D341Med (cell line): Measurements from ENCODE around the gene PALD1.

Experiments used
- DNase-seq: peaks from one replicate; pipeline ENCODE4 v3.0.0; 2012; ENCODE audit warnings: low spot score

PALD1 gene

GRCh38 chr10:70457759-70458305 lies 20.7 kb upstream of the PALD1 start:
- no peak for DNase-seq

- no peak for DNase-seq
Measured at GRCh38 chr10:70458329-70459060, 20.1 kb upstream of the PALD1 start.

GRCh38 chr10:70459061-70459773 lies 19.4 kb upstream of the PALD1 start:
- no peak for DNase-seq

GRCh38 chr10:70459774-70460490 lies 18.6 kb upstream of the PALD1 start:
- DNase-seq: no peak

- peak; percentile 60 for DNase-seq
Measured at GRCh38 chr10:70461397-70462348, 16.9 kb upstream of the PALD1 start.

- no peak for DNase-seq
Measured at GRCh38 chr10:70462349-70462984, 16.1 kb upstream of the PALD1 start.

- no peak for DNase-seq
Measured at GRCh38 chr10:70465278-70465677, 13.3 kb upstream of the PALD1 start.

GRCh38 chr10:70465832-70466231 lies 12.7 kb upstream of the PALD1 start:
- DNase-seq: no peak

GRCh38 chr10:70466951-70467350 lies 11.6 kb upstream of the PALD1 start:
- no peak for DNase-seq

GRCh38 chr10:70472799-70473454 lies 5.6 kb upstream of the PALD1 start:
- no peak for DNase-seq

- DNase-seq: no peak
Measured at GRCh38 chr10:70474780-70475179, 3.8 kb upstream of the PALD1 start.

GRCh38 chr10:70475661-70476060 lies 2.9 kb upstream of the PALD1 start:
- DNase-seq: no peak

GRCh38 chr10:70476249-70477035 lies 2.1 kb upstream of the PALD1 start:
- no peak for DNase-seq

GRCh38 chr10:70477661-70478162 lies 855 bp upstream of the PALD1 start:
- no peak for DNase-seq

- no peak for DNase-seq
Measured at GRCh38 chr10:70479165-70479581, 606 bp downstream of the PALD1 start.

- no peak for DNase-seq
Measured at GRCh38 chr10:70479626-70480238, 1.2 kb downstream of the PALD1 start.

- no peak for DNase-seq
Measured at GRCh38 chr10:70480239-70480861, 1.8 kb downstream of the PALD1 start.

- DNase-seq: no peak
Measured at GRCh38 chr10:70481105-70481504, 2.5 kb downstream of the PALD1 start.
